MM.1S (cell line): ENCODE data around the gene UBL3.

Source experiments
- DNase-seq: peaks from one replicate; pipeline ENCODE4 v3.0.0-alpha.2; 2015
- H2AFZ ChIP-seq: fragments of 300-600 bp; sonication (generic); 2 replicates; pipeline ENCODE4 v1.6.0; 2016; ENCODE audit warnings: antibody characterized with exemption, low read length
- H3F3A ChIP-seq: fragments of 300-600 bp; sonication (generic); 2 replicates; pipeline ENCODE4 v1.6.1; 2016; ENCODE audit warnings: mild to moderate bottlenecking, antibody characterized with exemption, low read length, moderate library complexity, mixed read lengths; ENCODE audit not compliant: insufficient read depth
- H3K27ac ChIP-seq: fragments of 300-600 bp; sonication (generic); 2 replicates; pipeline ENCODE4 v1.5.1; 2016; ENCODE audit warnings: mild to moderate bottlenecking, low read length
- H3K27me3 ChIP-seq: fragments of 300-600 bp; sonication (generic); replicated peaks from 2 replicates; pipeline ENCODE4 v1.6.0; 2016; ENCODE audit warnings: low read length; ENCODE audit not compliant: insufficient read depth
- H3K36me3 ChIP-seq: fragments of 300-600 bp; sonication (generic); replicated peaks from 2 replicates; pipeline ENCODE4 v1.6.1; 2016; ENCODE audit warnings: mild to moderate bottlenecking, low read length, mixed read lengths; ENCODE audit not compliant: insufficient read depth
- H3K4me1 ChIP-seq: fragments of 300-600 bp; sonication (generic); 2 replicates; pipeline ENCODE4 v1.6.1; 2016; ENCODE audit warnings: low read length, mixed read lengths
- H3K4me2 ChIP-seq: fragments of 300-600 bp; sonication (generic); 2 replicates; pipeline ENCODE4 v1.6.0; 2016; ENCODE audit warnings: low read depth, low read length
- H3K4me3 ChIP-seq: fragments of 300-600 bp; sonication (generic); 2 replicates; pipeline ENCODE4 v1.5.1; 2016; ENCODE audit warnings: low read length, mixed read lengths
- H3K79me2 ChIP-seq: fragments of 300-600 bp; sonication (generic); 2 replicates; pipeline ENCODE4 v1.6.1; 2016; ENCODE audit warnings: mixed run types, low read length, mixed read lengths
- H3K9ac ChIP-seq: fragments of 300-600 bp; sonication (generic); 2 replicates; pipeline ENCODE4 v1.6.1; 2016; ENCODE audit warnings: low read length, mixed read lengths
- H3K9me2 ChIP-seq: fragments of 300-600 bp; sonication (generic); replicated peaks from 2 replicates; pipeline ENCODE4 v1.6.1; 2016; ENCODE audit warnings: mild to moderate bottlenecking, low read length, mixed read lengths; ENCODE audit not compliant: insufficient read depth
- H3K9me3 ChIP-seq: fragments of 300-600 bp; sonication (generic); replicated peaks from 2 replicates; pipeline ENCODE4 v1.6.1; 2016; ENCODE audit warnings: mild to moderate bottlenecking, low read length, mixed read lengths; ENCODE audit not compliant: insufficient read depth
- H4K20me1 ChIP-seq: fragments of 300-600 bp; sonication (generic); 2 replicates; pipeline ENCODE4 v1.6.1; 2016; ENCODE audit warnings: mild to moderate bottlenecking, low read length, moderate library complexity, mixed read lengths; ENCODE audit not compliant: insufficient read depth
- CTCF ChIP-seq: fragments of 300-600 bp; sonication (generic); IDR thresholded peaks from 2 replicates; pipeline ENCODE4 v1.5.1; 2016; ENCODE audit warnings: antibody characterized with exemption, low read length, mixed read lengths
- EZH2 ChIP-seq: fragments of 300-600 bp; sonication (generic); optimal IDR thresholded peaks from 2 replicates; pipeline ENCODE3; 2017; ENCODE audit warnings: low read depth, mild to moderate bottlenecking, antibody characterized with exemption, low read length, mixed read lengths
- EZH2phosphoT487 ChIP-seq: fragments of 300-600 bp; sonication (generic); IDR thresholded peaks from 2 replicates; pipeline ENCODE4 v1.6.1; 2018; ENCODE audit warnings: antibody characterized with exemption, low read length

Gene UBL3

GRCh38 chr13:29882076-29882475 is 31.7 kb upstream of the UBL3 start:
- no peaks in the 10 kb centered on the region for H4K20me1 ChIP-seq
- H3K9me3 ChIP-seq, result no peaks in the 10 kb centered on the region
- no peaks in the 10 kb centered on the region for H3K36me3 ChIP-seq
- no peak overlapping the region for H2AFZ ChIP-seq
- H3K9me2 ChIP-seq, result no peaks in the 10 kb centered on the region
- H3K4me1 ChIP-seq, result no peaks in the 10 kb centered on the region
- H3K9ac ChIP-seq, result no peak overlapping the region
- no peak overlapping the region for H3K4me3 ChIP-seq
- H3K27ac ChIP-seq, result no peak overlapping the region
- TF ChIP-seq EZH2 (no peak), CTCF (no peak), EZH2phosphoT487 (no peak)
- H3K4me2 ChIP-seq, result no peak overlapping the region
- H3K79me2 ChIP-seq, result no peaks in the 10 kb centered on the region
- H3F3A ChIP-seq, result no peaks in the 10 kb centered on the region
- DNase-seq, result no peak
- no peaks in the 10 kb centered on the region for H3K27me3 ChIP-seq

GRCh38 chr13:29878101-29878500 is 27.7 kb upstream of the UBL3 start:
- TF ChIP-seq EZH2, result no peak
- TF ChIP-seq EZH2phosphoT487, result no peak
- no peak for TF ChIP-seq CTCF
- Histone ChIP-seq H3K4me3 (no peak overlapping the region), H2AFZ (no peak overlapping the region), H3K36me3 (no peaks in the 10 kb centered on the region), H3K27ac (no peak overlapping the region), H4K20me1 (no peaks in the 10 kb centered on the region), H3F3A (no peaks in the 10 kb centered on the region), H3K4me2 (no peak overlapping the region), H3K9ac (no peak overlapping the region), H3K9me2 (no peaks in the 10 kb centered on the region), H3K9me3 (no peaks in the 10 kb centered on the region), H3K79me2 (no peaks in the 10 kb centered on the region), H3K4me1 (no peaks in the 10 kb centered on the region), H3K27me3 (no peaks in the 10 kb centered on the region)
- DNase-seq, result no peak

GRCh38 chr13:29877456-29878078 is 27.1 kb upstream of the UBL3 start:
- DNase-seq, result no peak
- Histone ChIP-seq H3K4me1 (no peaks in the 10 kb centered on the region), H4K20me1 (no peaks in the 10 kb centered on the region), H3K27me3 (no peaks in the 10 kb centered on the region), H3K79me2 (no peaks in the 10 kb centered on the region), H3K36me3 (no peaks in the 10 kb centered on the region), H2AFZ (no peak overlapping the region), H3K9ac (no peak overlapping the region), H3K9me2 (no peaks in the 10 kb centered on the region), H3K9me3 (no peaks in the 10 kb centered on the region), H3K27ac (no peak overlapping the region), H3K4me3 (no peak overlapping the region), H3K4me2 (no peak overlapping the region), H3F3A (no peaks in the 10 kb centered on the region)
- no peak for TF ChIP-seq EZH2
- no peak for TF ChIP-seq CTCF
- no peak for TF ChIP-seq EZH2phosphoT487
